Neural progenitor cell (in vitro differentiated cells): ENCODE results near the gene BEST2.

Experiments used
- CTCF ChIP-seq: fragments of 200-600 bp; sonication (generic); IDR thresholded peaks from 2 replicates; pipeline ENCODE4 v1.5.1; 2017; ENCODE audit warnings: antibody characterized with exemption, mild to moderate bottlenecking
- EZH2 ChIP-seq: fragments of 200-600 bp; sonication (generic); IDR thresholded peaks from 2 replicates; pipeline ENCODE4 v1.6.1; 2017; ENCODE audit warnings: antibody characterized with exemption, mild to moderate bottlenecking, moderate library complexity

DNA sequence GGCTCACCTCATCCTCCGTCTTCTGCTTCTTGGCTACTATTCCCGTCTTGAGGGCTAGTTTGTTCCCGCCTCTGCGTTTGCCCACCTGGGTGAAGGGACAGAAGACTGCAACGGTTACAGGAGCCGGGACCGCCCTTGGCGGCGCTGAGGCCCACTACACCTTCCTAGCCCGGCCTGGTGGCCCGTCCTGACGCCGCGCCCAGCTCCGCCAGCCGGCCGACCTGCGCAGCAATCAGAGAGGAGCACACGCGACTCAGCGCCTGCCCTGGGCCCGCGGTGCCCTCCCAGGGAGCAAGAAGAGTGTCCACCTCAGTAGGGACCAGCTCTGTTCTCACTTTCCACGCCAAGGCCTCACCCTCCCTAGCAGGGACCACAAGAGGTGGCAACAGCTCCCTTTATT, 20.3 kb upstream of the BEST2 start:
- TF ChIP-seq CTCF (no peak), EZH2 (no peak)
